SK-N-MC (cell line): ENCODE measurements around the gene CPT1A.

Experiments
- DNase-seq: peaks from one replicate; pipeline ENCODE4 v3.0.0-alpha.2; 2011; ENCODE audit warnings: low read depth, low spot score
- H3K27ac ChIP-seq: fragments of 200-600 bp; sonication (generic); 2 replicates; pipeline ENCODE4 v1.5.1; 2016; ENCODE audit warnings: mixed run types
- H3K36me3 ChIP-seq: fragments of 200-600 bp; sonication (generic); 2 replicates; pipeline ENCODE4 v1.6.1; 2017; ENCODE audit warnings: antibody characterized with exemption, low read length, mixed read lengths; ENCODE audit not compliant: insufficient read depth
- H3K4me3 ChIP-seq: fragments of 200-600 bp; sonication (generic); 2 replicates; pipeline ENCODE4 v1.5.1; 2016
- H3K9ac ChIP-seq: fragments of 200-600 bp; sonication (generic); 2 replicates; pipeline ENCODE4 v1.8.0; 2017; ENCODE audit warnings: mixed run types, mixed read lengths; ENCODE audit not compliant: insufficient read length
- H3K9me3 ChIP-seq: fragments of 200-600 bp; sonication (generic); 2 replicates; pipeline ENCODE4 v1.6.1; 2017; ENCODE audit warnings: low read depth, mild to moderate bottlenecking, antibody characterized with exemption, low read length, moderate library complexity, mixed read lengths
- EZH2 ChIP-seq: fragments of 200-600 bp; sonication (generic); IDR thresholded peaks from one replicate; pipeline ENCODE4 v1.6.1; 2017; ENCODE audit warnings: antibody characterized with exemption
- FOXP2 ChIP-seq: optimal IDR thresholded peaks from 2 replicates; pipeline ENCODE3; 2011; ENCODE audit warnings: mild to moderate bottlenecking, moderate library complexity; ENCODE audit not compliant: insufficient read depth; ENCODE audit errors: extremely low read length, control extremely low read depth
- POLR2AphosphoS5 ChIP-seq: IDR thresholded peaks from 2 replicates; pipeline ENCODE4 v1.6.1; 2012; ENCODE audit warnings: mild to moderate bottlenecking, low read depth, low read length, borderline replicate concordance

Gene CPT1A

DNA sequence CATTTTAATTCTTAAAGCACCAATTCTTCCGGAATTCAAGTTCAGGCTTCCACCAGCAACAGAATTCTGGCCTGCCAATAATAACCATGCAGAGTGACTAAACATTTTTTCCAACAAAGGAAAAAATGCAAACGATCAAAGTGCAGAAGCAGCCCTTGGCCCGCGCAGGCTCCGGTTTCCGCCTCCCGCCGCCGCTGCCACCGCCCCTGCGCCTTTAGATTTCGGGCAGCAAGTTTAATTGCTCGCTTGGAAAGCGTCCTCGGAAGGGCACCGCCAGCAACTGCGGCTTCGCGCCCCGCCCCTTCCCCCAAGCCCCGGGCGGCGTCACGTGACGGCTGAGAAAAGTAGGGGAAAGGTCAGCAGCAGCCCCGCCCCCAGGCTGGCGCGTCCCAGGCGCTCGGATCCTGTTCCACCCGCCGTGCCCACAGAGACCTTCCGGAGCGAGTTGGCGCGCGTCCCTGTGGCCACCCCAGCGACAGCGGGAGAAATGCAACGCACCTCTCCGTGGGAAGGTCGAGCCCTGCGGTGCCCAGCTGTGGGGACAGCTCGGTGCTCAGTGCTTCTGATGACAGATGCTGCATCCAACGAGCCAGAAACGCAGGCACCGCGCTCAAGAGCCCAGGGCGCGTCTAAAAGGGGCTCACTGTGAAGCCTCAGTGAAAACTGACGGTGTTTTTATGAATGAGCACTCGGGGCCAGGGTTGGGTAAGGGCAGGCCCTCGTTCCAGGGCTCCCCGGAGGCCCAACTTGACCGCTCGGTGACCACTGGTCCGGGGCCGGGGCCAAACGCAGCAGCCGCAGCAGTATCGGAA lies 2.5 kb downstream of the CPT1A start:
- Histone ChIP-seq H3K4me3 (peak overlapping the region; percentile 81), H3K9me3 (no peaks in the 10 kb centered on the region), H3K27ac (peak overlapping the region; percentile 98), H3K9ac (peak overlapping the region; percentile 83), H3K36me3 (peaks cover 10% of the 10 kb centered on the region; the same call in 1 of the 2 replicates)
- no peak for DNase-seq
- TF ChIP-seq FOXP2 (no peak), EZH2 (no peak), POLR2AphosphoS5 (peak; percentile 72)

DNA sequence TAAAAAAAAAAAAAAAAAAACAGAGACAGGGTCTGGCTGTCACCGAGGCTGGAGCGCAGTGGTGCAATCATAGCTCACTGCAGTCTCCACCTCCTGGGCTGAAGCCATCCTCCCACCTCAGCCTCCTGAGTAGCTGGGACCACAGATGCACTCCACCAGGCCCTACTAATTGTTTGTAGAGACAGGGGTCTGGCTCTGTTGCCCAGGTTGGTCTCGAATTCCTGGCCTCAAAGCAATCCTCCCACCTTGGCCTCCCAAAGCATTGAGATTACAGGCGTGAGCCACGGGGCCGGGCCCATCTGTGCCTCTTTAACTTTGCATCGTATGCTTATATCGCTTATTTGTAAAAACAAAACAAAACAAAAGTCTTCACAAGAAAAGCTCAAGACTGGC lies 3.1 kb downstream of the CPT1A start:
- H3K9me3 ChIP-seq, result no peaks in the 10 kb centered on the region
- peaks cover 10% of the 10 kb centered on the region; the same call in 1 of the 2 replicates for H3K36me3 ChIP-seq
- H3K27ac ChIP-seq, result peak overlapping the region; percentile 98
- DNase-seq, result no peak
- peak overlapping the region; percentile 81 for H3K4me3 ChIP-seq
- TF ChIP-seq FOXP2 (no peak), EZH2 (no peak), POLR2AphosphoS5 (no peak)
- H3K9ac ChIP-seq, result peak overlapping the region; percentile 83

DNA sequence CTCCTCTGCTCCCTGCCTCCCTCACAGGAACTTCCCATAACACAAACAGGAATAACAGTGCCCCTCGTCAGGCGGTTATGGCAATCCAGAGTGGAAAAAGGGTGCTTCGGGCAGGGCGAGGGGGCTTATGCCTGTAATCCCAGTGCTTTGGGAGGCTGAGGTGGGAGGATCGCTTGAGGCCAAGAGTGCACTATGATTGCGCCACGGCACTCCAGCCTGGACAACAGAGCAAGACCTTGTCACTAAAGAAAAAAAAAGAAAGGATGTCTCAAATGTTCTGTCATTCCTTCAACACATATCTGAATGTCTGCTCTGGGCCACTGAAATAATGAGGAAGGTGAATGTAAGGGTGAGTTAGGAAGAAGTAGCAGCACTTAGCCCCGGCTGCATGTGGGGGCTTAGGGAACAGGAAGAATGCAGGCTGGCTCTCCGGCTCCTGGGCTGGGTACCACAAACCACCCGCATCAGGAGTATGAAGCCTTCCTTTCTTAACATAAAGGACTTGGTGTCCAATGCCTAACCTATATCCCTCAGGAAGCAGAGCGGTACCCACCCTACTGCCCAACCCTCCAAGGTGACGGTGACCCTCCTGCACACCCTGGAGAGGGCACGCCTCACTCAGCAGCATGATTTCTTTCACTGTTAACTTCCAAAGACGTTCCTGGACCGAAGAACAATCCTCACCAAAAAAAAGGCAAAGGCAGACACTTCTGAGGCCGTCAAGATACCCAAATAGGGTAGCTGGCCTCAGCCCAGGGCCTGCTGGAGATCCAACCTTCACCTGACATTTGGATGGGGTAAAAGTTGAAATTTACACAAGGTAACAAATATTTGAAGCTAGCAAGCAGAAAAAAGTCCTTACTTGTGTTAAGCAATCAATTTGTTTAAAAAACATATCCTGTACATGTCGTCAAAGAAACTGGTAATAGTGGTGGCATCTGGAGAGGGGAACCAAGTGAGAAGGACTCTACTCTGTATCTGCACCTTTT lies 3.8 kb downstream of the CPT1A start:
- peak overlapping the region; percentile 1 for H3K9ac ChIP-seq
- TF ChIP-seq EZH2 (no peak), FOXP2 (no peak), POLR2AphosphoS5 (no peak)
- no peaks in the 10 kb centered on the region for H3K9me3 ChIP-seq
- H3K27ac ChIP-seq, result peak overlapping the region; percentile 98; the same call in 1 of the 2 replicates
- H3K4me3 ChIP-seq, result no peak overlapping the region; the same call in 1 of the 2 replicates
- peaks cover 10% of the 10 kb centered on the region; the same call in 1 of the 2 replicates for H3K36me3 ChIP-seq
- no peak for DNase-seq

DNA sequence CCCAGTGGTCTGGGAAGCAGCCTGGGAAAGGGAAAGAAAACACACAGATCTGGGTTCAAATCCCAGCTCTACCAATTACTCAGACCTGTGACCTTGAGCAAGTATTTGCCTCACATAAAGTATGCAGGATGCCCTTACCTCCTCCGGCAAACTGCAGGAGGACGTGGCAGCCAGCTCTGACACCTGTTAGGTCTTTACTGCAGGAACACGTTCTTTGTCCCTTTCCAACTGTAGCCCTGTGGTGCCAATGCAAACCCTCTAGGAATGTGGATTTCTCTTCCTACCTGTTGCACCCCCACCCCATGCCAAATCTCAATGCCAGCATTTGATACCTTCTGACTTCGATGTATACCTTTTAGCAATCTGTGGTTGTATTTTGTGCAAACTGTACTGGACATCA lies 6.0 kb downstream of the CPT1A start:
- Histone ChIP-seq H3K27ac (no peak overlapping the region), H3K4me3 (no peak overlapping the region), H3K36me3 (peaks cover 17% of the 10 kb centered on the region; the same call in 1 of the 2 replicates), H3K9me3 (no peaks in the 10 kb centered on the region), H3K9ac (no peak overlapping the region)
- TF ChIP-seq EZH2 (no peak), POLR2AphosphoS5 (no peak)
- DNase-seq, result no peak

DNA sequence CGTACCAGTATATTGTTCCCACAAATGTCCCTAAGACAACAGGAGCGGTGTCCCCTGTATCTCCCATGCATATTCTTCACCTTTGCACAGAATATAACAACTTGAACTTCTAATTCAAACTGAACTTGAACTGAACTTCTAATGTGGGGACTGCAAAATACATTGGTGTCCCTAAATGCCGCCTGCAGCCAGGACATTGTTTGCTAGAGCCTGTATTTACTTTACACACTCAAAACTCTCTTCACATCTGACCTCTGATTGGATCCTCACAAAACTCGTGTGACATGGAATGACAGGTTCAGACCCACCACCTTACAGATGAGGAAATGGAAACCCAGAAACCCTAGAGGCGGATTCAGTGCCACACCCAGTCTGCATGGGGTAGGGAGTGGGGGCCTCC lies 6.4 kb downstream of the CPT1A start:
- TF ChIP-seq POLR2AphosphoS5 (no peak), FOXP2 (no peak), EZH2 (no peak)
- Histone ChIP-seq H3K9ac (no peak overlapping the region), H3K9me3 (no peaks in the 10 kb centered on the region), H3K27ac (no peak overlapping the region), H3K4me3 (no peak overlapping the region), H3K36me3 (peaks cover 20% of the 10 kb centered on the region; the same call in 1 of the 2 replicates)
- DNase-seq, result no peak

DNA sequence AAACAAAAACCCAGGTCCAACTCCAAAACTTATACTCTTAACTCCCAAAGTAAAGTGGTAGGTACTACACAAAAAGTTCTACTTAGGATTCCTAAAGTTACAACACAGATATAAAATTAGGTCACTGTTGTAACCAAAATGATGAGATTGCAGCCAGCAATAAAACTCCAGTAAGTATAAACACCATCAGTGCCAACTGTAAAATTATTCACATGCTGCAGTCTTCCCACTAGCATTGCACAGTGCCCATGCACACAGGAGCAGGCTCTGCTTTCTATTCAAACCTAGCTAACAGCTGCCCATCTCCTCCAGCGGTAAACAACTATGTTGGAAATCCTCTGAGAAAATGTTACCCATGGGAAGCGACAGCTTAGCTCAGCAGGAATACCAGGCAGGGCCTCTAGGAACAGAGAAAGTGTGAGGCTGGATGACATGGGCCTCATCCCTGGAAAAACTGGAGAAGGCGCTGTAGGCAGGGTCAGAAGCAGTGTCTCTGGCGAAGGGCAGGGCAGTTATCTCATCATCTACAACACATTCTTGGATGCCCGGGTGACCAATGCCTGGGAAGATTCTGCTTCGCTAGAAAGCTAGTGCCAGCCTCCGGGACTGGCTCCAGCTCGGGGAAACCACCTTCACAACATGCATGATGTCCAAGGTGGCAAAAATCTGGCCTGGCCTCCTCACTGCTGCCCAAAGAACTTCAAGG lies 9.1 kb downstream of the CPT1A start:
- no peak for TF ChIP-seq POLR2AphosphoS5
- TF ChIP-seq FOXP2, result no peak
- no peak for TF ChIP-seq EZH2
- Histone ChIP-seq H3K9ac (no peak overlapping the region), H3K4me3 (no peak overlapping the region)

DNA sequence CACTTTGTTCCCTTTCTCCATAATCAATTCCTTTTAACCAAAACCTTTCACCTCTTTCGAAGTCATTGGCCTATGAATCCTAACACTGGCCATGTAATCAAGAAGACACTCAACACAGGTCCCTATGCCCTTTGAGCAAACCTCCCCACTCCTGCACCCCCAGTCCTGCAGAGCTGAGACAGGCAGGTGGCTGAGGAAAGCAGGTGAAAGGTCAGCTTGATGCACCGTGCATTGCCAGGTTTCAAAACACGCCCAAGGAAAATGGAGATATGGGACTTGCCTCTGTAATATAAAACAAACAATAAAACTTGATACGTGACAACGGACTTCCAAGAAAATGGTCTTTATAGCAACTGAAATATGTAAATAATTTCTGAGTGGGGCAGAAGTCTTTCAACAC lies 10.6 kb downstream of the CPT1A start:
- no peak for DNase-seq
- Histone ChIP-seq H3K27ac (no peak overlapping the region), H3K9ac (no peak overlapping the region), H3K36me3 (peaks cover 21% of the 10 kb centered on the region; the same call in 1 of the 2 replicates), H3K4me3 (no peak overlapping the region), H3K9me3 (no peaks in the 10 kb centered on the region)
- TF ChIP-seq POLR2AphosphoS5 (no peak), FOXP2 (no peak), EZH2 (no peak)

More for the DNA sequence above, 9.1 kb downstream of the CPT1A start:
- H3K36me3 ChIP-seq, result peaks cover 21% of the 10 kb centered on the region; the same call in 1 of the 2 replicates
- H3K9me3 ChIP-seq, result no peaks in the 10 kb centered on the region
- 0 out of 2 replicates have a peak overlapping the region, but pooled peaks have one; percentile 25 for H3K27ac ChIP-seq
- DNase-seq, result no peak
